Upper lobe of left lung (tissue), 6 donors: ENCODE measurements around the gene IYD. TPM values are rescaled to one million over a fixed set of nuclear protein-coding genes. Genes with fewer than 3 reads are reported as not detected.
"Not testable (repeated sequence)": the region's sequence is repeated elsewhere in the genome, so short reads cannot be mapped to it uniquely, and the experiment has no call there.

Experiments
- ATAC-seq, 2 donors: fragments of 200-7000 bp; cut with Tn5 transposase; one replicate each; pipeline ENCODE4 v1.9.1; 2022; ENCODE audit warnings: mild to moderate bottlenecking in 2 of 2, moderate library complexity in 2 of 2; ENCODE audit not compliant: low FRiP score in 2 of 2
- DNase-seq, 2 donors: peaks; one replicate each; pipeline ENCODE4 v3.0.0-alpha.2; 2019 to 2020
- H3K27ac ChIP-seq, 4 donors: fragments of 200-600 bp; sonication (generic); one replicate each; pipeline ENCODE4 v1.5.1; 2016 to 2019
- H3K27me3 ChIP-seq, 4 donors: fragments of 200-600 bp; sonication (generic); one replicate each; pipeline ENCODE4 v1.5.1; 2017 to 2019
- H3K36me3 ChIP-seq, 4 donors: fragments of 200-600 bp; sonication (generic); one replicate each; pipeline ENCODE4 v1.5.1; 2016 to 2019
- H3K4me1 ChIP-seq, 4 donors: fragments of 200-600 bp; sonication (generic); one replicate each; pipeline ENCODE4 v1.5.1; 2018 to 2019
- H3K4me3 ChIP-seq, 4 donors: fragments of 200-600 bp; sonication (generic); one replicate each; pipeline ENCODE4 v1.5.1; 2017 to 2019; ENCODE audit warnings: mild to moderate bottlenecking in 2 of 4, moderate library complexity in 1 of 4
- H3K9me3 ChIP-seq, 4 donors: fragments of 200-600 bp; sonication (generic); one replicate each; pipeline ENCODE4 v1.5.1; 2018 to 2019
- EP300 ChIP-seq, 4 donors: sonication (generic); formaldehyde crosslinking; IDR thresholded peaks; one replicate each; pipeline ENCODE4 v1.5.1; 2017; ENCODE audit warnings: antibody characterized with exemption in 4 of 4, control low read depth in 2 of 4
- POLR2A ChIP-seq, 4 donors: fragments of 450-650 bp; IDR thresholded peaks; one replicate each; pipeline ENCODE4 v1.5.1; 2016 to 2017; ENCODE audit warnings: antibody characterized with exemption in 4 of 4, mild to moderate bottlenecking in 2 of 4
- POLR2AphosphoS5 ChIP-seq, 2 donors: sonication (generic); formaldehyde crosslinking; IDR thresholded peaks; one replicate each; pipeline ENCODE4 v1.5.1; 2017; ENCODE audit warnings: antibody characterized with exemption in 2 of 2
- WGBS, 2 donors: methylation state at CpG; one replicate each; pipeline ENCODE4 v1.1.5; 2017 to 2018; 5-methylcytosine and 5-hydroxymethylcytosine counted together
- total RNA-seq, 6 donors: library from RNA; depleted of rRNA in 4 of 6; stranded (reverse); fragments of >200 nt in 4 of 6; gene quantifications; one replicate each; pipeline versions ENCODE4 v1.1.0 to v1.2.1, GENCODE V29; 2016 to 2021
- TF ChIP-seq, protein P1 (sequence below), 6 experiments: fragments of 450-650 bp in 4 of 6; fragments of 200-600 bp in 2 of 6; sonication (generic) in 2 of 6; IDR thresholded peaks; one replicate each; pipeline ENCODE4 v1.5.1; 2016 to 2019; ENCODE audit warnings: antibody characterized with exemption in 6 of 6
- donor health status: DM: no; HTN: no; CAD: no; lungs with moderate emphysema.
- donor health status: DM: no; HTN: yes; CAD: no; lungs with severe emphysema.

Gene IYD
- total RNA-seq, 6 donors from 2014 or later: under 0.01 to 3.2 (median 1.7) TPM

DNA sequence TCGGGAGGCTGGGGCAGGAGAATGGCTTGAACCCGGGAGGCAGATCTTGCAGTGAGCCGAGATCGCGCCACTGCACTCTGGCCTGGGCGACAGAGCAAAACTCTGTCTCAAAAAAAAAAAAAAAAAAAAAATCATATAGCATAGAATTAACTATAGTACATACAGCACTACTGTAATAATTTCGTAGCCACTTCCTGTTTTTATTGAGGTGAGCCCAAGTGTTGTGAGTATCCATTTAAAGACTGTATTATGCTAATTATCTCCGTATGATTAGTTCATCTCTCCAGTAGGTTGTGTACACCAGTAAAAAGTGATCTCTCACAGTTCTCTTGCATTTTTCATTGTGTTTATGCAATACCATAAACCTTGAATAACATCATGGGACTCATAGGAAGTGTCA, 70.6 kb downstream of the IYD start:
- no peak for TF ChIP-seq POLR2A (IDR thresholded peaks at IDR 0.05)
- TF ChIP-seq, protein P1, sequence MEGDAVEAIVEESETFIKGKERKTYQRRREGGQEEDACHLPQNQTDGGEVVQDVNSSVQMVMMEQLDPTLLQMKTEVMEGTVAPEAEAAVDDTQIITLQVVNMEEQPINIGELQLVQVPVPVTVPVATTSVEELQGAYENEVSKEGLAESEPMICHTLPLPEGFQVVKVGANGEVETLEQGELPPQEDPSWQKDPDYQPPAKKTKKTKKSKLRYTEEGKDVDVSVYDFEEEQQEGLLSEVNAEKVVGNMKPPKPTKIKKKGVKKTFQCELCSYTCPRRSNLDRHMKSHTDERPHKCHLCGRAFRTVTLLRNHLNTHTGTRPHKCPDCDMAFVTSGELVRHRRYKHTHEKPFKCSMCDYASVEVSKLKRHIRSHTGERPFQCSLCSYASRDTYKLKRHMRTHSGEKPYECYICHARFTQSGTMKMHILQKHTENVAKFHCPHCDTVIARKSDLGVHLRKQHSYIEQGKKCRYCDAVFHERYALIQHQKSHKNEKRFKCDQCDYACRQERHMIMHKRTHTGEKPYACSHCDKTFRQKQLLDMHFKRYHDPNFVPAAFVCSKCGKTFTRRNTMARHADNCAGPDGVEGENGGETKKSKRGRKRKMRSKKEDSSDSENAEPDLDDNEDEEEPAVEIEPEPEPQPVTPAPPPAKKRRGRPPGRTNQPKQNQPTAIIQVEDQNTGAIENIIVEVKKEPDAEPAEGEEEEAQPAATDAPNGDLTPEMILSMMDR (IDR thresholded peaks at IDR 0.05): no peak
- no peak for TF ChIP-seq EP300 (IDR thresholded peaks at IDR 0.05)
- no peak for TF ChIP-seq POLR2AphosphoS5 (IDR thresholded peaks at IDR 0.05)
- Histone ChIP-seq H3K27ac (no peak overlapping the region), H3K4me1 (no peaks in the 10 kb centered on the region), H3K9me3 (peaks cover 0 to 6% (median 0%) of the 10 kb centered on the region in 4 donors), H3K4me3 (no peak overlapping the region), H3K27me3 (no peaks in the 10 kb centered on the region), H3K36me3 (no peaks in the 10 kb centered on the region)
- ATAC-seq: no peak
- DNase-seq: no peak
- 91 to 92% methylated on average over 8 of the region's 8 CpGs for WGBS, 2 donors

DNA sequence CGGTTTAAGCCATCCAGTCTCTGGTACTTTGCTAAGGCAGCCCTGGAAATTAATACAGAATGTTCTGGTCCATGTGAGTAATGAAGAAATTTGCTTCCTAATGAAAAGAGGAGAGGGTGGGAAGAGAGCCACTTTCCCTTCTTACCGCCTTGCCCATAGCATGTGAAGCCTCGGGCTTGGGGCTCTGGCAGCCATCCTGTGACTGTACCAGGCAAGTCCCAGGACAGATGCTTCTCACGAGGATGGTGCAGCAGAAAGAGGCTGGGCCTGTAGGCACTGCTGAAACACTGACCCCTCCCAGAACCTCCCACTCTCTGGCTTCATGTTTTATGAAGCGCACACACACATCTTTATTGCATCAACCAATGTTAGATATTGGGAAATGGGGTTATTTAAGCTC, 74.8 kb downstream of the IYD start:
- TF ChIP-seq POLR2AphosphoS5 (IDR thresholded peaks at IDR 0.05) (no peak), EP300 (IDR thresholded peaks at IDR 0.05) (no peak), POLR2A (IDR thresholded peaks at IDR 0.05) (no peak)
- TF ChIP-seq, protein P1 (IDR thresholded peaks at IDR 0.05): no peak
- 65 to 71% methylated on average over 4 of the region's 5 CpGs for WGBS, 2 donors
- H3K9me3 ChIP-seq: peaks cover 0 to 6% (median 0%) of the 10 kb centered on the region in 4 donors
- no peaks in the 10 kb centered on the region for H3K27me3 ChIP-seq
- no peak overlapping the region for H3K4me3 ChIP-seq
- ATAC-seq: no peak
- H3K36me3 ChIP-seq: no peaks in the 10 kb centered on the region
- H3K27ac ChIP-seq: no peak overlapping the region
- no peak for DNase-seq
- no peaks in the 10 kb centered on the region for H3K4me1 ChIP-seq

DNA sequence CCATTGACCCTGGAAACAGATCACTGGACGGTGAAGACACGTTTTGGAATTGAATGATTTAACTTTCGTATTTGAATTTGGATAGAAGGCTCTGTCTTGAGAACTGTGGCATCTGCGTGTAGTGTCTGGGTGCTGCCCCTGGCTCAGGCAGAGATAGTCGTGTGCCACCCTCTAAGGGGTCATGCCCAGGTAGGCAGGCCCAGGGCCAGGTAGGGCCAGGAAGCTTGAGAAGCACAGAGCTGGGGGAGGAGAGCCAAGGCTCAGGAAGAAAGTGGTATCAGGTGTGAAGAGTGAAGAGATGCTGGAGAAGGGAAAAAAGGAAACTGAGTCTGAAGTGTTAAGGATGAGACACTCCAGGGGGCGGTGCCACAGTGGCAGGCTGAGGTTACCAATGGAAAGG, 75.5 kb downstream of the IYD start:
- Histone ChIP-seq H3K27ac (no peak overlapping the region), H3K4me3 (no peak overlapping the region), H3K4me1 (no peaks in the 10 kb centered on the region), H3K9me3 (peaks cover 0 to 6% (median 0%) of the 10 kb centered on the region in 4 donors), H3K27me3 (no peaks in the 10 kb centered on the region), H3K36me3 (no peaks in the 10 kb centered on the region)
- ATAC-seq: no peak
- TF ChIP-seq POLR2AphosphoS5 (IDR thresholded peaks at IDR 0.05) (no peak), EP300 (IDR thresholded peaks at IDR 0.05) (no peak), POLR2A (IDR thresholded peaks at IDR 0.05) (no peak)
- TF ChIP-seq, protein P1 (IDR thresholded peaks at IDR 0.05): no peak
- WGBS, 2 donors: 74 to 75% methylated on average over 6 of the region's 6 CpGs
- no peak for DNase-seq

DNA sequence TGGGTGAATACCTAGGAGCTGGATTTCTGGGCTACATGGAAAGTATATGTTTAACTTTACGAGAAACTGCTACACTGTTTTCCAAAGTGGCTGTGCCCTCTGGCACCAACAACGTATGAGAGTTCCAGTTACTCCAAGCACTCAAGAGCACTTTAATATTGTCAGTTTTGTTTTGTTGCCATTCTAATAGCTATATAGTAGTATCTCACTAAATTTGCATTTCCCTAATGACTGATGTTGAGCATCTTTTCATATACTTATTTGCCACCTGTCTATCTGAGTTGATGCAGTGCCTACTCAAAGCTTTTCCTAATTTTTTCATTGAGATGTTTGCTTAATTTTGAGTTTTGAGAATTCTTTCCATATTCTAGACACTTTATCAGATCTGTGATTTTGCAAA, 76.7 kb downstream of the IYD start:
- Histone ChIP-seq H3K9me3 (no peaks in the 10 kb centered on the region), H3K4me3 (no peak overlapping the region), H3K36me3 (no peaks in the 10 kb centered on the region), H3K27ac (no peak overlapping the region), H3K27me3 (no peaks in the 10 kb centered on the region), H3K4me1 (no peaks in the 10 kb centered on the region)
- 96 to 98% methylated on average over 2 of the region's 2 CpGs for WGBS, 2 donors
- DNase-seq (no peak), ATAC-seq (no peak)
- TF ChIP-seq EP300 (IDR thresholded peaks at IDR 0.05): no peak
- TF ChIP-seq POLR2AphosphoS5 (IDR thresholded peaks at IDR 0.05): no peak
- TF ChIP-seq, protein P1 (IDR thresholded peaks at IDR 0.05): no peak
- TF ChIP-seq POLR2A (IDR thresholded peaks at IDR 0.05): no peak

DNA sequence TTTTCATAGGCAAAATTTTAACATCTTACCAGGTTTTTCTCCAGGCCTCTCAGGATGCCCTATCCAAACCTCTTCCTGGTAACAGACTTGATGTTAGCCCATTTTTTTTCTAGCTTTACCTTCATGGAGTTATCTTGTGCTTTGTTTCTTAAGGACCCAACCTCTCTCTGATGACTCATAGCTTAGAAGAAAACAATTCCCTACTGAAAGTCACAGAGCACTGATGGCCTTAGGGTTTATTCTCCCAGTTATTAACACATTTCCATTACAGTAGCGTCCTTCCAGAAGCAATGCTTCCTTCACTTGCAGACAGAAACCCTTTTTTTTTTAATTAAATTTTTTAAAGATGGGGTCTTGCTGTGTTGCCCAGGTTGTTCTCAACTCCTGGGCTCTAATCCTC, 79.4 kb downstream of the IYD start:
- Histone ChIP-seq H3K36me3 (no peaks in the 10 kb centered on the region), H3K27ac (no peak overlapping the region), H3K4me3 (no peak overlapping the region), H3K4me1 (peaks cover 0 to 10% (median 0%) of the 10 kb centered on the region in 4 donors), H3K27me3 (no peaks in the 10 kb centered on the region), H3K9me3 (no peaks in the 10 kb centered on the region)
- ATAC-seq (no peak), DNase-seq (no peak)
- no peak for TF ChIP-seq POLR2AphosphoS5 (IDR thresholded peaks at IDR 0.05)
- TF ChIP-seq, protein P1 (IDR thresholded peaks at IDR 0.05): no peak
- no peak for TF ChIP-seq POLR2A (IDR thresholded peaks at IDR 0.05)
- TF ChIP-seq EP300 (IDR thresholded peaks at IDR 0.05): no peak
- WGBS, 2 donors: 90 to 97% methylated on average over 1 of the region's 1 CpG

DNA sequence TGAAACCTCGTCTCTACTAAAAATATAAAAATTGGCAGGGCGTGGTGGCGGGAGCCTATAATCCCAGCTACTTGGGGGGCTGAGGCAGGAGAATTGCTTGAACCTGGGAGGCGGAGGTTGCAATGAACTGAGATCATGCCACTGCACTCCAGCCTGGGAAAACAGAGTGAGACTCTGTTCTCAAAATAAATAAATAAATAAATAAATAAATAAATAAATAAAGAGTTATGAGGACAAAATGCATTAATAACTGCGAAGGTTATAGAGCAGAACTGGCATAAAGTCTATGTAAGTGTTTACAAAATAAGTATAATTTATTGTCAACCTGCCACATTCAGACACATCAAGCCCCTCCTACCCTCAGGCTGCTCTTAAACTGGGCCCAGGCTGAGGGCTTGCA, 80.2 kb downstream of the IYD start:
- not testable (repeated sequence) for DNase-seq, H3K36me3 ChIP-seq, ATAC-seq, H3K4me3 ChIP-seq, H3K9me3 ChIP-seq, H3K27me3 ChIP-seq, H3K27ac ChIP-seq
- WGBS, 2 donors: 96% methylated on average over 5 of the region's 5 CpGs
- peaks cover 0 to 14% (median 0%) of the 10 kb centered on the region in 4 donors for H3K4me1 ChIP-seq
